Left ventricle myocardium inferior (tissue), 1 donor: ENCODE results near the gene PDZRN3. TPM values are rescaled to one million over a fixed set of nuclear protein-coding genes. Genes with fewer than 3 reads are reported as not detected.

ENCODE experiments used
- DNase-seq: peaks from one replicate; pipeline ENCODE4 v3.0.0-alpha.2; 2020
- H3K27ac ChIP-seq: fragments of 200-600 bp; replicated peaks from 2 replicates; pipeline ENCODE4 v1.8.0; 2021
- H3K27me3 ChIP-seq: fragments of 200-600 bp; 2 replicates; pipeline ENCODE4 v1.8.0; 2021; ENCODE audit warnings: low read depth
- H3K36me3 ChIP-seq: fragments of 200-600 bp; 2 replicates; pipeline ENCODE4 v1.8.0; 2021
- H3K4me1 ChIP-seq: fragments of 200-600 bp; 2 replicates; pipeline ENCODE4 v1.8.0; 2021
- H3K4me3 ChIP-seq: fragments of 200-600 bp; 2 replicates; pipeline ENCODE4 v1.8.0; 2021; ENCODE audit warnings: mild to moderate bottlenecking, moderate library complexity
- H3K9me3 ChIP-seq: fragments of 200-600 bp; replicated peaks from 2 replicates; pipeline ENCODE4 v1.8.0; 2021
- intact Hi-C: fragments of 100-400 bp; cut with micrococcal nuclease; formaldehyde crosslinking; loops from one replicate; pipeline ENCODE4 v1.11.0; 2022
- total RNA-seq: library from RNA; stranded (reverse); fragmentation: NEBNext Ultra II Directional; extraction: Animal tissue kit (Norgen Biotek cat#: 25700); gene quantifications from one replicate; pipeline ENCODE4 v1.2.1, GENCODE V29; 2021
- TF ChIP-seq, protein P1 (sequence below): fragments of 200-600 bp; IDR thresholded peaks from 2 replicates; pipeline ENCODE4 v1.8.0; 2021; ENCODE audit warnings: antibody characterized with exemption, mild to moderate bottlenecking, borderline replicate concordance
- donor health status: DM: no; HTN: yes; CAD: no; lungs with severe emphysema.

PDZRN3 gene
- total RNA-seq, 1 donor from 2014 or later: 114 TPM

DNA sequence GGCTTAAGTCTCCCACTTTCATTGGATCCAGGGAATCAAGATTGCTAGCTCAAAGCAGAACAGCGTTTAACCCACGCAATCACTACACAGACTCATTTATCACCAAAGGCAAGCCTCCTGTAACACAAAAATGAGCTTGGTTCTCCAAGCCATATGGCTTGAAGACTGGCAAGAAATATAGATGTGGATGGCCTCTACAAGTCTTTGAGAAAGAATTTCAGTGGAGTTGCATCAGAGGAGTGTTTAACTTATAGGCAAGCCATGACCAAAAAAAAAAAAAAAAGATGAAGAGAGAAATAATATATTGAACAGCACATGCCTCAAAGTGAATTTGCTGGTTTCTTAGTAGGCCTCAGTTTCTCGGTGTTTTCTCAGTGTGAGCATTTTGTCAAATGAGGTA lies 27.3 kb downstream of the PDZRN3 start:
- Histone ChIP-seq H3K27ac (no peak overlapping the region), H3K36me3 (peaks cover 5% of the 10 kb centered on the region), H3K9me3 (no peaks in the 10 kb centered on the region), H3K4me1 (peaks cover 66% of the 10 kb centered on the region), H3K27me3 (no peaks in the 10 kb centered on the region), H3K4me3 (no peak overlapping the region)
- intact Hi-C loops: no loop called here
- no peak for DNase-seq
- TF ChIP-seq, protein P1, sequence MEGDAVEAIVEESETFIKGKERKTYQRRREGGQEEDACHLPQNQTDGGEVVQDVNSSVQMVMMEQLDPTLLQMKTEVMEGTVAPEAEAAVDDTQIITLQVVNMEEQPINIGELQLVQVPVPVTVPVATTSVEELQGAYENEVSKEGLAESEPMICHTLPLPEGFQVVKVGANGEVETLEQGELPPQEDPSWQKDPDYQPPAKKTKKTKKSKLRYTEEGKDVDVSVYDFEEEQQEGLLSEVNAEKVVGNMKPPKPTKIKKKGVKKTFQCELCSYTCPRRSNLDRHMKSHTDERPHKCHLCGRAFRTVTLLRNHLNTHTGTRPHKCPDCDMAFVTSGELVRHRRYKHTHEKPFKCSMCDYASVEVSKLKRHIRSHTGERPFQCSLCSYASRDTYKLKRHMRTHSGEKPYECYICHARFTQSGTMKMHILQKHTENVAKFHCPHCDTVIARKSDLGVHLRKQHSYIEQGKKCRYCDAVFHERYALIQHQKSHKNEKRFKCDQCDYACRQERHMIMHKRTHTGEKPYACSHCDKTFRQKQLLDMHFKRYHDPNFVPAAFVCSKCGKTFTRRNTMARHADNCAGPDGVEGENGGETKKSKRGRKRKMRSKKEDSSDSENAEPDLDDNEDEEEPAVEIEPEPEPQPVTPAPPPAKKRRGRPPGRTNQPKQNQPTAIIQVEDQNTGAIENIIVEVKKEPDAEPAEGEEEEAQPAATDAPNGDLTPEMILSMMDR: no peak

DNA sequence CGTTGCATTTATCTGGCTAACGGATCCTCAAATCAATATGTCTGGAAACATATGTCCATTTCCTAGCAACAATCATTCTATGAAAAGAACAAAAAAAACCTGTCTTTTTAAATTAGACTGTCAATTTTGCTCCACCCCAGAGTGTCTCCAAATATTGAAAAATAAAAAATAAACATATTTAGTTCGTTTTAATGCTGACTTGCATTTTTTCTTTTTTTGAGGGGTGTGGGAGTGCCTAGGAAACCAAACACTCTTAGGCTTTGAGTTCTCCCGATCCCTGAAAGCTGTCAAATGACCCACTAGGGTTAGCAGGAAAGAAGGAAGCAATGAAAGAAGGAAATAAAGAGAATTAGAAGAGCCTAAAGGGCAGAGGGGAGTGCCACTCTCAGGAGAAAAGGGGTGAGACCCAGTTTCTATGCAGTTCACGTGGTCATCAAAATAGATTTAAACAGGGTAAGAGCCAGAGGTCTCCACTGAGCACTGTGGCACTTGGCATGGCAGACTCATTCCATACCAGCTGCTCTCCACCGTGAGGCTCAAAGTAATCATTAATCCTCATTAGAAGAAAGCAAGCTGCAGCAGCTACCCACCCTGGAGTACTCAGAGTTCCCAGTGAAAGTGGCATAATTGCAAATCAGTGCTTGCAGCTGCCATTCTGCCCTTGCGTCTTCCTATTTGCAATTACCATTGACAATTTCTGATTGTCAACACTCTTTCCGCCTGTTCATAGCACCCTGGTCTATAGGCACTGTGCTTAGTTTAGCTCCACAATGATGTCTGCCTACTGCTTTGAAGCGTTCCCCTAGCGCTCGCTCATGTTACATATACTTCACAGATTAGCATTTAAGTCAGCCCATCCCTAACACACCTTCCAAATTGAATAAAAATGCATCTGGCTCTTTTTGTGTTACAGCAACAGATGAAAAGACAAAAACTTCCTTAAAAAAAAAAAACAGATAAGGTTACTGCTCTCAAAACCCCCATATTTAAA lies 32.3 kb downstream of the PDZRN3 start:
- H3K4me1 ChIP-seq: peaks cover 65% of the 10 kb centered on the region
- H3K27ac ChIP-seq: peak overlapping the region; percentile 36
- TF ChIP-seq, protein P1: no peak
- DNase-seq: no peak
- no peaks in the 10 kb centered on the region for H3K27me3 ChIP-seq
- H3K9me3 ChIP-seq: no peaks in the 10 kb centered on the region
- no peaks in the 10 kb centered on the region for H3K36me3 ChIP-seq
- no peak overlapping the region for H3K4me3 ChIP-seq
- intact Hi-C loops: no loop called here

DNA sequence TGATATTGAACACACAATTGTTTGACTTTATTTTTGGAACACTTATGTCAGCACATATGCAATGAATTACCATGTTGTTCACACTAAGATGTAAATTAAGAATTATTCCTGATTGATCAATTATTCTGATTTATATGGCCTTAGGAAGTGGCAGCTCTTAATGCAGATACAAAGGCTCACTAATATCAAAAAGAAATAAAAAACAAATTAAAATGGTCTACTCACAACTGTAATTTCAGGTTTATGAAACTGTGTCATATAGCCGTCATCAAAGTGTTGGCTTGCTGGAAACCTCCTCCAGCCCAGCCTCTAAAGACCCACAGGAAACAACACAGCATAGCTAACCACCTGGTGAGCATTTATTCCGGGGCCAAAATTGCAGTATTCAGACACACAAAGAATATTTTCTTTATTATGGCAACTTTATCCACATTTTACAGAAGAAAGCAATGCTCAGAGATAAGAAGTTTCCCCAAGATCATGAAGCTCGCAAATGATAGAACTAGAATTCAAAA lies 33.4 kb downstream of the PDZRN3 start:
- H3K4me1 ChIP-seq: peaks cover 66% of the 10 kb centered on the region
- no peaks in the 10 kb centered on the region for H3K36me3 ChIP-seq
- DNase-seq: no peak
- TF ChIP-seq, protein P1: no peak
- H3K4me3 ChIP-seq: no peak overlapping the region
- intact Hi-C loops: no loop called here
- no peaks in the 10 kb centered on the region for H3K9me3 ChIP-seq
- H3K27me3 ChIP-seq: no peaks in the 10 kb centered on the region
- peak overlapping the region; percentile 36 for H3K27ac ChIP-seq

DNA sequence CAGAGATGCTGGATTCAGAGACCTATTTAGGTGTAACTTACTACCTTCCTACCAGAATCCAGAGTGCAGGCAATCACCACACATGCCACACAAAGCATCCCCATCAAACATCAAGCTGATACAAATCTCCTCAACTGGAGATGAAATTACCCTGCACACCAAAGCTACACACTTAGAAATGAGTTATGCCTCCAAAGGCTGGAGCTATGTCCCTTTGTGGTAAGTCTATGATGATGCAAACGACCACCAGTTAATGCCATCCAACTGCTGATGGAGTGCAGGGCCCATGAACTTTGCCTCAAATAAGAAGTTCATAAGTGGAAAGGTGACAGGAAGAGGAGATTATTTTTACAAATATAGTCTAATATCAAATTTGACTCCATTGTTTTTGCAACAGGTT lies 38.1 kb downstream of the PDZRN3 start:
- no peaks in the 10 kb centered on the region for H3K27me3 ChIP-seq

DNA sequence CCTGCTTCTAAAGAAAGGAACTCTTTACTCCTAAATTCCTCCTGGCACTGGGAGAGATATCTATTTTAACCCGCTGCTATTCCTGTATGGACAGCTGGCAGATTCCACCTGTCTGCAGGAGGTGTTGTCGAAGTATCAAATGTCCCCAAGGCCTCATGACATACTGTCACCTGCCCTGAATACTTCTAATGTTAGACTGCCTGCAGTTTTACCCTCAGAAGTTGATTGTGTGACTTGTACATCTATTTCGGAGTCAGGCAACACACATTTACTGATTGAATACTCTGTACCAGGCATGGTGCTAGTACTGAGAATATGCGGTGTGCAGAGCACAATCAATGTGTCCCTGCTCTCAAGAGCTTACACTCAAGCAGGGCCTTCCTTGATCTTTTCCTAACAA lies 38.6 kb downstream of the PDZRN3 start:
- TF ChIP-seq, protein P1: no peak
- Histone ChIP-seq H3K27ac (peak overlapping the region; percentile 82), H3K4me1 (peaks cover 88% of the 10 kb centered on the region), H3K27me3 (no peaks in the 10 kb centered on the region), H3K4me3 (no peak overlapping the region), H3K9me3 (no peaks in the 10 kb centered on the region), H3K36me3 (no peaks in the 10 kb centered on the region)
- no peak for DNase-seq
- intact Hi-C loops: no loop called here

More for the DNA sequence above, 38.1 kb downstream of the PDZRN3 start:
- Histone ChIP-seq H3K9me3 (no peaks in the 10 kb centered on the region), H3K36me3 (no peaks in the 10 kb centered on the region), H3K4me1 (peaks cover 88% of the 10 kb centered on the region), H3K4me3 (no peak overlapping the region), H3K27ac (peak overlapping the region; percentile 82)
- TF ChIP-seq, protein P1: no peak
- intact Hi-C loops: no loop called here
- DNase-seq: no peak
